Measurements from ENCODE around the gene NDUFB11.

The NDUFB11 gene

DNA sequence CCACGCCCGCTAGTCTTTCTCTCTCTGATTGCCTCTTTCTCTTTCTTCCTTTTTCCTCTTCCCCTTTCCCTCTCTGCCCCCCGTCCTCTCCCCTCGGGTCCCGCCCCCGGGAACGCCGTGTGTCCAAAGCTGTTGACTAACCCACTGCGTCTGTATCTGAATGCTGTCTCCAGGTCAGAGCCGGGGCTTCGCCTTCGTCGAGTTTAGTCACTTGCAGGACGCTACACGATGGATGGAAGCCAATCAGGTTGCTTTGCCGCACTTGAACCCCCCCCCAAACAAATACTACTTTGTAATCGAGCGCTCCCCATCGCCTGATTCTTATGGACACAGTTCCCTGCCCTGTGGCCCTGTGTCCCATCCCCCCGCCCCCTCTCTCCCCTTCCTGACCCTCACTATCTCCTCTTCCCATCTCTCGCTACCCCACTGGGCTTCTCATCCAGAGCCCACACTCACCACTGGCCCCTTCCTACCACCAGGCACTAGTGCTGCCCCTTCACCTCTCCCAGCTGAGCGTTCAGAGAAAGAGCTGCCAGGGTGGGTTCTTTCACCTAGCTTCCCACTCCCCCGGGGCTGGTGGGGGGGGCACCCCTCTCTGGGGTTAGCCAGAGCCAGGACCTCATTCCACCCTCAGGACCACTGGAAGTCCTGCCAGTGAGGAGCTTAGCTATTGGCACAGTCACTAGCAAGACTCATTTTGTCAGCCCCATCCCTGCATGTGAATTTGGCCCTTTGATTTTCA lies 30.5 kb upstream of the NDUFB11 start:
- DNase-seq = no peak

DNA sequence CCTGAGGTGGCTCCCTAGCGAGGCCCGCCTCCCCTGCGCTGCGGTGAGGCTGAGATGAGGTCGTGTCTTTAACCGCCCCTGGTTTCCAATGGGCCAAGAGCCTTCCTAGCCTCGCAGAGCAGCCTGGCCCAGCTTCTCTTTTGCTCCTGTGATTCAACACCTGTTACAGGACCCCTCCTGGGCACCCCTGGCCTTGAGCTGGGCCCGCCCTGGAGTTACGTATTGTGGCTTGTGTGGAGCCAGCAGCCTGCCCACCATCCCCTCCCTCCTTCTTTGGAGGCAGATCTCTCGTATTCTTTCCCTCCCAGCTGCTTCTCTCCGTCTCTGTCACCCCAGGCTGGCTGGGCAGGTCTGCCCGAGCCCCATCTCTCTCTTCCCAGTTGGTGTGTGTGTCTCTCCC lies 29.9 kb upstream of the NDUFB11 start:
- no peak for DNase-seq

GRCh38 chrX:47172971-47173792 lies 28.7 kb upstream of the NDUFB11 start:
- DNase-seq = no peak

DNA sequence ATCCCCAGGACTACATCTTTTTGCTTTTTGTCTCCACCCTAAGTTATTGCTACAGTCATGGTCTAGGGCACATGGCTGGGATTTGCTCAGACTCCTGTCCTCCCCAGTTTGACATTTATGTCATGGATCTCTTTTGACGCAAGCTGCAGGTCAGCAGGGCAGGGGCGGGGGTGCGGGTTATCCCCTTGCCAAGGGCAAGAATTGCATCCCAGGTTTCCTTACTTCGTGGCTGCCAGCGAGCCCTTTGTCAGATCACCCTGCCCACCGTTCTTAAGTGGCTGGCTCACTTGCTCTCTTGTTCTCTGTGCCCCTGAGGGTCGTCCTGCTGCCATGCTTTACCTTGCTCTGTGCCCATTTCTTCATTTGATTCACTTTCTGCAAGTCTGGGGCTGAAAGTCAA lies 28.0 kb upstream of the NDUFB11 start:
- DNase-seq = no peak

DNA sequence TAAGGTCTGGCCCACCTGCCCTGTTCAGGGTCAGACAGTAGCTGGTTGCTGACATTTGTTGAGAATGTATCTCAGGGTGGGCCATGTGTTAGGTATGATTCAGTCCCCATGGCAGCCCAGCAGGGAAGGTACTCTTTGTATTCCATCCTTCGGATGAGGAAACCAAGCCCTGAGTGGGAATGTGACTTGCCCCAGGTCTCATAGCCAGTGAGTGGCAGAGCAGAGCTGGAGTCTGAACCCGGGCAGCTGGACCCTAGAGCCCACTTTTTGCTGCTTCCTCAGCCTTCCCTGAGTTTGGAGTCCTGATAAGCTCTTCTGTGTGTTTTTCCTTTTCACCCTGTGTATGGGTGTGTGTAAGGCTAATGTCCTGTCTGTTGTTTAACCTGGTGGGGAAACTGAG lies 27.5 kb upstream of the NDUFB11 start:
- DNase-seq = no peak

- no peak for DNase-seq
These were observed 26.6 kb upstream of the NDUFB11 start for GRCh38 chrX:47170861-47171692.

- DNase-seq = no peak
These were observed 25.4 kb upstream of the NDUFB11 start for GRCh38 chrX:47169726-47170515.

- no peak for DNase-seq
These were observed 24.8 kb upstream of the NDUFB11 start for GRCh38 chrX:47169273-47169672.

- DNase-seq = no peak
These were observed 24.1 kb upstream of the NDUFB11 start for GRCh38 chrX:47168495-47169073.

DNA sequence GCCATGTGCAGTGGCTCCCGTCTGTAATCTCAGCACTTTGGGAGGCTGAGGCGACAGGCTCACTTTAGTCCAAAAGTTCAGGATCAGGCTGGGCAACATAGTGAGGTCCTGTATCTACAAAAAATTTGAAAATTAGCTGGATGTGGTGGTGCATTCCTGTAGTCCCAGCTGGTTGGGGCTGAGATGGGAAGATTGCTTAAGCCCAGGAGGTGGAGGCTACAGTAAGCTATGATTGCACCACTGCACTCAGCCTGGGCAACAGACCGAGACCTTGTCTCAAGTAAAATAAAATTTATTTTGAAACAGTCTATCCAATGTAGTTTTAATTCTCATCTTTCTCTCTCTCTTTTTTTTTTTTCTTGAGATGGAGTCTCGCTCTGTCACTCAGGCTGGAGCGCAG lies 21.6 kb upstream of the NDUFB11 start:
- DNase-seq = no peak

DNA sequence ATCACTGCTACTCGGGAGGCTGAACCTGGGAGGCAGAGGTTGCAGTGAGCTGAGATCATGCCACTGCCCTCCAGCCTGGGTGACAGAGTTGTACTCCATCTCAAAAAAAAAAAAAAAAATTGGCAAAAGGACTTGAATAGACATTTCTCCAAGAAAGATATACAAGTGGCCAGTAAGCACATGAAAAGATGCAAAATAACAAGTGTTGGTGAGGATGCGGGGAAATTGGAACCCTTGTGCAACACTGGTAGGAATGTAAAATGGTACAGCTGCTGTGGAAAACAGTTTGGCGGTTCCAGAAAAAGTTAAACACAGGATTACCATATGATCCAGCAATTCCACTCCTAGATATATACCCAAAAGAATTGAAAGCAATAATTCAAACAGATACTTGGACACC lies 19.9 kb upstream of the NDUFB11 start:
- DNase-seq = no peak

- DNase-seq = no peak
These were observed 18.6 kb upstream of the NDUFB11 start for GRCh38 chrX:47162927-47163583.

- DNase-seq = no peak
These were observed 16.3 kb upstream of the NDUFB11 start for GRCh38 chrX:47160781-47161180.

DNA sequence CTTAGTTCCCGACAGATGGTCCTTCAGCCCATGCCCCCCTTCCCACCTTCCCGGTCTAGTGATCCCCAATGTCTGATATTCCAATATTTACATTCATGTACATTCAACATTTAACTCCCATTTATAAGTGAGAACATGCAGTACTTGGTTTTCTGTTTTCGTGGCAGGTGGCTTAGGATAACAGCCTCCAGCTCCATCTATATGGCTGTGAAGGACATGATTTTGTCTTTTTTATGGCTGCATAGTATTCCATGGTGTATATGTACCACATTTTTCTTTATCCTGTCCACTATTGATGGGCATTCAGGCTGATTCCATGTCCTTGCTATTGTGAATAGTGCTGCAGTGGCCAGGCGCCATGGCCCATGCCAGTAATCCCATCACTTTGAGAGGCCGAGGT lies 14.3 kb upstream of the NDUFB11 start:
- DNase-seq = no peak

GRCh38 chrX:47158131-47158530 lies 13.6 kb upstream of the NDUFB11 start:
- DNase-seq = no peak

DNA sequence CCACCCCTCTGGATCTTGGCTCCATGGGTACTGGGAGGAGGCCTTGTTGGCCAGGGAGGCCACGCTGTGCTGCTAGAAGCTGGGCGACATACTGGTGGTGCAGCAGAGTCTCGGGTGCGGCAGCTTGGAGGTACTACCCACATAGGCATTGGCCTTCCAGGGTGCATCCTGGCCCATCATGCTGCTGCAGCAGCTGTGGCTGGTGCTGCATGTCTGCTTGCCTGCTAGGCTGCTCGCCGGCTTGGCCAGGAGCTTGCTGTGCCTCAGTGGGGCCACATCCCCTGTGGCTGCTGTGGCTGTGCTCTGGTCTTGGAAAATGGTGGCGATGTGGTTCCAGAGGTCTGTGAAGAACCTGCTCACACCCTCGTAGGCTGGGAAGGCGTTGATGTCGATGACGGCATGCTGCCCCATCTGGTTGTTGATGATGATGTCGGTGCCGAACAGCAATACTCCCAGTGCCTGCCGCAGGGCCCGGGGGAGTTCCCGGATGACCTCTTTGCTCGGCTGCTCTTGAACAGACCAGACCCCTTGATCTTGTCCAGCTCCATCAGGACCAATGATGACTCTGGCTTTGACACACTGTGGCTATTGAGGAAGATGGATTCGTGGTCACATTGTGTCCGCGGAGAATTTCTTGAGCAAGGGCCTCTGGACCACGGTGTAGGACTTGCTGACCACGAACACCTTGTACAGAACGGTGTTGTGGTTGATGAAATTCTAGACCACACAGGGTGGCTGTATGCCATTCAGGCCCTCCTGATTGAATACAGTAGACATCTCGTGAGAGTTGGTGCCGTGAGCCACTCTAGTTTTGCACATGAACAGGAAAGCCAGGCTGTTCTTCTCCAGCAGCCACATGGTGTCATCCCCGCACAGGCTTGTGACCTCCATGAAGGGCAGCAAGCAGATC lies 12.4 kb upstream of the NDUFB11 start:
- DNase-seq = no peak

DNA sequence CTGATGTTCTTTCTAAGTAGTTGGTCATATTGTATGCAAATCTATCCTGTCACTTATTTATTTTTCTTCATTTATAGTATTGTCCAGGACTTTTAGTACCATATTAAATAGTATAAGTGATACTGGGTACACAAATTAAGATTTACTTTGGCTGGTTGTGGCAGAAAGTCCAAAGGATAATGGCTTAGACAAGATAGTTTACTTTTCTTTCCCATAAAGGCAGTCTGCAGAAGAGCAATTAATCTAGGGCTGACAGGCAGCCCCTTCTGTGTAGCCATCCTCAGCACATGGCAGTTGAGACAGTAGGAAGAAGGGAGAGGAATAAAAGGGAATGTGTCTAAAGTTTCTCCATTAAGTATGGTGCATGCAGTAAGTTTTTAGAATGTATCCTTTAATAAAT lies 6.9 kb upstream of the NDUFB11 start:
- DNase-seq = no peak

- DNase-seq = no peak
These were observed 4.4 kb upstream of the NDUFB11 start for GRCh38 chrX:47148946-47149345.

DNA sequence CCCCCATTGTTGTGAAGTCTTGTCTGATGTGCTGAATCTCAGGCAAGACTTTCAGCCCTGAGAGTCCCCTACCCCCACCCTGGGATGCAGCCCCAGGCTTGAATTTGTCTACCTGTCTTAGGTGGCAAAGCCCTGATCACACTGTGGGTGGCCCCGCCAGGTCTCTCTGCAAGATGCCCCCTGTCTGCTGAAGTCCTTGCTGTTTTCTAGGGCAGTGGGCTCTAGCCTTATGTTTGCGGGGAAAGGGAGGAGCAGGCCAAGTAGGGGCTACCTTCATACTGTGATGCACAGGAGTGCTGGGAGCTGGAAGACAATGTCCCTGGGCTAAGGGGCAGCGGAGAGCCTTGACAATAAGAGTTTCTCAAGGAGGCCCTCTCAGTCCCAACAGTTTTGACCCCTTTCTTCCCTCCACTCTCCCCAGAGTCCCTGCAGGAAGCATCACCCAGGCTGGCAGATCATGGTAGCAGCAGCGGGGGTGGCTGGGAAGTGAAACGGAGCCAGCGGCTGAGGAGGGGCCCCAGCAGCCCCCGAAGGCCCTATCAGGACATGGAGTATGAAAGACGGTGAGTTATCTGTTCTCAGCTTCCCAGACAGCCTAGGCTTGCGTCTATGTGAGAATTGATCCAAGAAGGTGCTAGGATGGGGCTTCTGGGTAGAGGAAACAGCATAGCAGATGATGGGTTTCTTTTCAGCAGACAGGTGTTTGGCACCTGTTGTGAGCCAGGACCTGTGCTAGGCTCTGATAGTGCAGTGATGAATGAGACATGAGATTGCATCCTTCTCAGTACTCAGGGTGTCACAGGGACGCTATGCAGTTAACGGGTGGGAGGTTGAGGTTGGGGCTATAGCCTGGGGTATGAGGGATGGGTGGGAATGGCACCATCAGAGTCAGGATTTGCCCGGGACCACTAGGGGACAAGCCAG lies 2.7 kb upstream of the NDUFB11 start:
- DNase-seq = no peak
